ENCODE data around the gene NRXN3.

DNA sequence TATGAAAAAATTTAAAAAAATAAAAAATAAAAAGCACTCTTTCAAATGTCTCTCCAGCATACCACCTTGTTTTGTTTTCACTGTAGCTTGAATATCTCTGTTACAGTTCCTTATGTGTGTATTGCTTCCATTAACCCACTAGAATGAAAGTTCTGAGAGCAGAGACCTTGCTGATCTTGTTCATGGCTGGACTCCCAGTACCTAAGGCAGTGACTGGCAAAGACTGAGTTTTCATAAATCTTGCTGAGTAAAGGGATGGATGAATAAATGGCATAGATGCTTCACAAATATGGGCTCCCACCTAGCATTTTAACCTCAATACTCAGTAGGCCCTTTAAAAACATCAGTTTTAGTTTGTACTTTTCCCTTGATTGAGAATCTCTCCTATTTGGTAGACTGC lies 1125.2 kb downstream of the NRXN3 start:
- no peak for TF ChIP-seq PPARG (CRISPR knock-in tag; conservative IDR thresholded peaks at IDR 0.05)
- TF ChIP-seq PHF8 (CRISPR knock-in tag; IDR thresholded peaks at IDR 0.05): no peak
- no peak for TF ChIP-seq HMG20A (CRISPR knock-in tag; IDR thresholded peaks at IDR 0.05; ENCODE audit: borderline replicate concordance)
- TF ChIP-seq, protein P1, sequence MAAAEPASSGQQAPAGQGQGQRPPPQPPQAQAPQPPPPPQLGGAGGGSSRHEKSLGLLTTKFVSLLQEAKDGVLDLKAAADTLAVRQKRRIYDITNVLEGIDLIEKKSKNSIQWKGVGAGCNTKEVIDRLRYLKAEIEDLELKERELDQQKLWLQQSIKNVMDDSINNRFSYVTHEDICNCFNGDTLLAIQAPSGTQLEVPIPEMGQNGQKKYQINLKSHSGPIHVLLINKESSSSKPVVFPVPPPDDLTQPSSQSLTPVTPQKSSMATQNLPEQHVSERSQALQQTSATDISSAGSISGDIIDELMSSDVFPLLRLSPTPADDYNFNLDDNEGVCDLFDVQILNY (CRISPR knock-in tag; conservative IDR thresholded peaks at IDR 0.05): no peak
- no peak for TF ChIP-seq SAP130 (CRISPR knock-in tag; IDR thresholded peaks at IDR 0.05; ENCODE audit: low read depth)
- no peak for TF ChIP-seq PHF21A (CRISPR knock-in tag; IDR thresholded peaks at IDR 0.05)
- TF ChIP-seq MTF1 (CRISPR knock-in tag; IDR thresholded peaks at IDR 0.05): no peak
- TF ChIP-seq, protein P2, sequence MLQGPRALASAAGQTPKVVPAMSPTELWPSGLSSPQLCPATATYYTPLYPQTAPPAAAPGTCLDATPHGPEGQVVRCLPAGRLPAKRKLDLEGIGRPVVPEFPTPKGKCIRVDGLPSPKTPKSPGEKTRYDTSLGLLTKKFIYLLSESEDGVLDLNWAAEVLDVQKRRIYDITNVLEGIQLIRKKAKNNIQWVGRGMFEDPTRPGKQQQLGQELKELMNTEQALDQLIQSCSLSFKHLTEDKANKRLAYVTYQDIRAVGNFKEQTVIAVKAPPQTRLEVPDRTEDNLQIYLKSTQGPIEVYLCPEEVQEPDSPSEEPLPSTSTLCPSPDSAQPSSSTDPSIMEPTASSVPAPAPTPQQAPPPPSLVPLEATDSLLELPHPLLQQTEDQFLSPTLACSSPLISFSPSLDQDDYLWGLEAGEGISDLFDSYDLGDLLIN (CRISPR knock-in tag; IDR thresholded peaks at IDR 0.05; ENCODE audit: borderline replicate concordance): no peak
- no peak for TF ChIP-seq ZBTB3 (CRISPR knock-in tag; IDR thresholded peaks at IDR 0.05; ENCODE audit: borderline replicate concordance, low read depth)
- no peak for TF ChIP-seq SIN3A (IDR thresholded peaks at IDR 0.05; ENCODE audit: borderline replicate concordance, low read depth, low read length)

Data from HepG2 (cell line).